Measurements from ENCODE around the gene DOK3.
"Not testable (repeated sequence)": the region's sequence is repeated elsewhere in the genome, so short reads cannot be mapped to it uniquely, and the experiment has no call there.

Gene DOK3

GRCh38 chr5:177496070-177496726 lies 13.4 kb downstream of the DOK3 start:
- DNase-seq (ENCODE audit: low read depth), result no peak

GRCh38 chr5:177495243-177496060 lies 14.2 kb downstream of the DOK3 start:
- no peak for DNase-seq (ENCODE audit: low read depth)

GRCh38 chr5:177494346-177495195 lies 15.1 kb downstream of the DOK3 start:
- no peak for DNase-seq (ENCODE audit: low read depth)

- DNase-seq (ENCODE audit: low read depth), result no peak
Measured at GRCh38 chr5:177493795-177494345, 15.8 kb downstream of the DOK3 start.

- no peak for DNase-seq (ENCODE audit: low read depth)
Measured at GRCh38 chr5:177492841-177493240, 16.8 kb downstream of the DOK3 start.

GRCh38 chr5:177491983-177492746 lies 17.5 kb downstream of the DOK3 start:
- no peak for DNase-seq (ENCODE audit: low read depth)

- DNase-seq (ENCODE audit: low read depth), result no peak
Measured at GRCh38 chr5:177491429-177491945, 18.1 kb downstream of the DOK3 start.

- no peak for DNase-seq (ENCODE audit: low read depth)
Measured at GRCh38 chr5:177490992-177491391, 18.6 kb downstream of the DOK3 start.

- no peak for DNase-seq (ENCODE audit: low read depth)
Measured at GRCh38 chr5:177490311-177490991, 19.2 kb downstream of the DOK3 start.

GRCh38 chr5:177489119-177489716 lies 20.4 kb downstream of the DOK3 start:
- DNase-seq (ENCODE audit: low read depth), result no peak

- no peak for DNase-seq (ENCODE audit: low read depth)
Measured at GRCh38 chr5:177487975-177488374, 21.7 kb downstream of the DOK3 start.

GRCh38 chr5:177487144-177487543 lies 22.5 kb downstream of the DOK3 start:
- no peak for DNase-seq (ENCODE audit: low read depth)

GRCh38 chr5:177486256-177486655 lies 23.4 kb downstream of the DOK3 start:
- DNase-seq (ENCODE audit: low read depth), result no peak

- DNase-seq (ENCODE audit: low read depth), result not testable (repeated sequence)
Measured at GRCh38 chr5:177485753-177486152, 23.9 kb downstream of the DOK3 start.

GRCh38 chr5:177484902-177485549 lies 24.6 kb downstream of the DOK3 start:
- no peak for DNase-seq (ENCODE audit: low read depth)

- DNase-seq (ENCODE audit: low read depth), result no peak
Measured at GRCh38 chr5:177483994-177484901, 25.4 kb downstream of the DOK3 start.

- no peak for DNase-seq (ENCODE audit: low read depth)
Measured at GRCh38 chr5:177483042-177483441, 26.6 kb downstream of the DOK3 start.

- no peak for DNase-seq (ENCODE audit: low read depth)
Measured at GRCh38 chr5:177482359-177482795, 27.2 kb downstream of the DOK3 start.

GRCh38 chr5:177479774-177480173 lies 29.9 kb downstream of the DOK3 start:
- DNase-seq (ENCODE audit: low read depth), result no peak

Data from stimulated activated CD4-positive, alpha-beta T cell treated with anti-CD3 and anti-CD28 coated beads, Interleukin-2, amount 100 ng/mL, for 4 hours (primary cell).